Measurements from ENCODE around the gene OVAAL.

Gene OVAAL

DNA sequence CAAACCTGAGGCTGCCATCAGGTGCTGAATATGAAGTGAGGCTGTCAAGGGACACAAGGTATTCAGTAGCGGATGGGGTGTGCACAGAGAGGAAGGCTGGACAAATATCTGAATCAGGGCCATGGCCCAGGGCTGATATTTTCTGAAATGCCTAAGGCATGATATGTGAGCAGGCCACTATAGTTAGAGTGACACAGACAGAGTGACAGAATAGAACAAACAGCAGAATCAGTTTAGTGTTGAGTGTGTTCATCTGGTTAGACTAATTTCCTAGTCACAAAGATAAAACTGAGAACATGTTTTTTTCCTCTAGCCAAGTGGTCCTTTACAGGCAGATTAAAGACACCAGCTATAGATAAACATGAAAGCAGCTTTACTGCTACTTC, 3.9 kb downstream of the OVAAL start:
- in situ Hi-C loops (cut with HindIII; ENCODE audit: low pct_ligation_motif_present, low sequenced_read_pairs) = no loop called here
- no peak for DNase-seq
- peak overlapping the region; percentile 13 for H3K27ac ChIP-seq

DNA sequence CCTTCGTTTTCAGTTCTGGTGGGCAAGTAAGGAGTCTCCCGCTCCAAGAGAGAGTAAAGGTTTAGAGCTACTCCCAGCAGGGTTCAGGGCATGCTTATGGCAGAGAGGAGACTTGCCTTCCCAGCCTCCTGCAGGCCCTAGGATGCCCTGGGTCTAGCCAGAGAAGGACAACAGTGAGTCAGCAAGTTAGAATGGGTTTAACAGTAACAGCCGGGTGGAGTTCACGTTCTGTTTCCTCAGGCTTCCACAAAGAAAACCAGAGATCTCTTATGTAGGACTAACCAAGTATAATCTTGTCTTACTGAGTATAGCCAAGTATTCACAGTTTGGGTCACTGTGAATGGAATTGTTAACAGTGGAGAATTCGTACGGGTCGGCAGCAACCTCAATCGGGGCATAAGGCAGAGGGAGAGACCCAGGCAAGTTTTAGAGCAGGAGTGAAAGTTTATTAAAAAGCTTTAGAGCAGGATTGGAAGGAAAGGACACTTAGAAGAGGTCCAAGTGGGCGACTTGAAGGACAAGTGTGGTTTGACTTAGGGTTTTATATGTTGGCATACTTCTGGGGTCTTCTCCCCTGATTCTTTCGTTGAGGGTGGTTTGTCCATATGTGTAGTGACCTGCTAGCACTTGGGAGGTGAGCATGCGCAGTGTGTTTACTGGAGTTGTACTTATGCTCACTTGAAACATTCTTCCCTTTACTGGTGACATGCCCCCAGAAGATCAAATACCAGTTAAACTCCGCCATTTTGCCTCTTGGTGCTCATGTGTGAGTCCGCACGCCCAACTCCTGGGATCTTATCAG, 4.5 kb downstream of the OVAAL start:
- H3K36me3 ChIP-seq (replicated peaks) = no peaks in the 10 kb centered on the region
- no peaks in the 10 kb centered on the region for H3K27me3 ChIP-seq (replicated peaks)
- TF ChIP-seq CTCF (IDR thresholded peaks at IDR 0.05; ENCODE audit: low read depth, low read length, missing control alignments) = no peak
- in situ Hi-C loops (cut with HindIII; ENCODE audit: low pct_ligation_motif_present, low sequenced_read_pairs) = no loop called here
- no peak overlapping the region for H3K4me3 ChIP-seq (ENCODE audit: low read depth, low read length)
- peak; percentile 60 for DNase-seq
- H3K27ac ChIP-seq = peak overlapping the region; percentile 13

More for the DNA sequence above, 3.9 kb downstream of the OVAAL start:
- H3K27me3 ChIP-seq (replicated peaks) = no peaks in the 10 kb centered on the region
- no peak for TF ChIP-seq CTCF (IDR thresholded peaks at IDR 0.05; ENCODE audit: low read depth, low read length, missing control alignments)
- H3K36me3 ChIP-seq (replicated peaks) = no peaks in the 10 kb centered on the region
- H3K4me3 ChIP-seq (ENCODE audit: low read depth, low read length) = no peak overlapping the region

DNA sequence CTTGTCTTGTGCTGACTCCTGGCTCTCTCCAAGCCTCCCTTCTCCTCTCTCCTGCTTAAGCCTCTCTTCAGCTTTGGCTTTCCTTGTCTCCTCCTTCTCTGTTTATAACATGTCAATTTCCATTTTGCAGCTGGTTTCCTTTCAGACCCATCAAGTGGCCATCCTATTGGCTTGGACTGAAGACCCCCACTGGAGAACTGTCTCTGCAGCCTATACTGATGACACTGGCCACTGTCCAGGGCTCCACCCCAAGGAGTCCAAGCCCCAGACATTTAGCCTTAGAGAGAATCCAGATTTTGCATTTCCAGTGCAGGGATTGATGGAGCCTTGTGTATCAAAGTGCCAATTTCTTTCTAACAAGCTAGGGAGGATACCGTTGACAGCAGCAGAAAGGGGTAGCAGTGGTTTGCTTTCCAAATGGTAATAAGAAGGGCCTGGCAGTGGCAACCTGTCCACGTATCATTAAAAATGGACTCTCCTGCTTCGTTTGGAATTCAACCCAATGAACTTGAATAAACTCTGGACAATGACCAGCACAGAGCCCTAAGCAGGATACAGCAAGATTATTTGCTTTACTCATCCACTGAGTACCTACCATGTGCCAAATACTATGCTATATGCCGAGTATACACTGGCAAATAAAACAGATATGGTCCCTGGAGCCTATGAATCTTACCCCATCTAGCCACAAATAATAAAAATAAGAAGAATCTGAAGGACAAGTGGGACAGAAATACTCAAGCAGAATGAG, 6.5 kb downstream of the OVAAL start:
- Histone ChIP-seq H3K27me3 (replicated peaks) (no peaks in the 10 kb centered on the region), H3K27ac (no peak overlapping the region), H3K4me3 (ENCODE audit: low read depth, low read length) (no peak overlapping the region), H3K36me3 (replicated peaks) (no peaks in the 10 kb centered on the region)
- TF ChIP-seq CTCF (IDR thresholded peaks at IDR 0.05; ENCODE audit: low read depth, low read length, missing control alignments) = no peak
- DNase-seq = no peak
- in situ Hi-C loops (cut with HindIII; ENCODE audit: low pct_ligation_motif_present, low sequenced_read_pairs) = no loop called here

DNA sequence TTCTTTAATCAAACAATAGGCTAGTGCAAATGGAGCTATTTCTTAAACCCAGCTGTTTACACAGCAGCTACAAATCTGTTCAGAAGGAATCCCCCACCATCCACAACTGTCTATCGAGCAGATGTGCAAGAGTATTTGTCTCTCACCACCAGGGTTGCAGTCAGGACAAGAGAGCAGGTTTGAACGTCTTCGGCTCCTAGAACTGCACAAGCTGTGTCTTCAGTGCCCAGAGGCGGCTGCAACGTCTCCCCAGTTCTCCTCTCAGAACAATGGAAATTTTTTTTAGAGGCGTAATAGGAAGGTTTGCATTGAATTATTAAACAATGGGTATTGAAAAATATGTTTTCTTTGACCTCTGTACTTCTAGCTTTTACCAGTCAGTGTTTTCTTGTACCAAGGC, 7.3 kb downstream of the OVAAL start:
- no peak for TF ChIP-seq CTCF (IDR thresholded peaks at IDR 0.05; ENCODE audit: low read depth, low read length, missing control alignments)
- Histone ChIP-seq H3K4me3 (ENCODE audit: low read depth, low read length) (no peak overlapping the region), H3K36me3 (replicated peaks) (no peaks in the 10 kb centered on the region), H3K27ac (no peak overlapping the region), H3K27me3 (replicated peaks) (no peaks in the 10 kb centered on the region)
- no peak for DNase-seq
- in situ Hi-C loops (cut with HindIII; ENCODE audit: low pct_ligation_motif_present, low sequenced_read_pairs) = no loop called here

DNA sequence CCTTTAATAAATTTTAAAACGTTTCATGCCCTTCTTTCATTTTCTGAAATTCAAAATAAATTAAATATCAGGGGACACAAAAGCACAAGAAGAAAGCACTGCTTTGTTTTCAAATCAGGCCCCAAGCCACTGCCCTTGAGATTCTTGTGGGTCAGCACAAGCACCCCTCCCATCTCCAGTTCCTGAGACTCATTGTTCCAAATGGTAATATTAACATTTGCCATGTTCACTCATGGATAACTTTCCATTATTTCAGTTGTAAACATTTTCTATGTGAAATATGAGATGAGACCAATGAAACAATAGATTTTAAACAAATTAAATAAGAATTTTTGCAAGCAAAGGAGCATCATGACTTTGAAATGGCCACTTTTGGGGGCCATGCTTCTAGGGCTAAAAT, 7.7 kb downstream of the OVAAL start:
- Histone ChIP-seq H3K4me3 (ENCODE audit: low read depth, low read length) (no peak overlapping the region), H3K27ac (no peak overlapping the region), H3K27me3 (replicated peaks) (no peaks in the 10 kb centered on the region), H3K36me3 (replicated peaks) (no peaks in the 10 kb centered on the region)
- DNase-seq = no peak
- in situ Hi-C loops (cut with HindIII; ENCODE audit: low pct_ligation_motif_present, low sequenced_read_pairs) = no loop called here
- TF ChIP-seq CTCF (IDR thresholded peaks at IDR 0.05; ENCODE audit: low read depth, low read length, missing control alignments) = no peak
